Activated CD4-positive, alpha-beta T cell treated with anti-CD3 and anti-CD28 coated beads for 24 hours (primary cell): Measurements from ENCODE around the gene F2.
"Not testable (repeated sequence)": the region's sequence is repeated elsewhere in the genome, so short reads cannot be mapped to it uniquely, and the experiment has no call there.

Source experiments
- DNase-seq, 2 donors: peaks; one replicate each; pipeline ENCODE4 v3.0.0-alpha.2; 2020; ENCODE audit warnings: low read depth in 2 of 2

F2 gene

DNA sequence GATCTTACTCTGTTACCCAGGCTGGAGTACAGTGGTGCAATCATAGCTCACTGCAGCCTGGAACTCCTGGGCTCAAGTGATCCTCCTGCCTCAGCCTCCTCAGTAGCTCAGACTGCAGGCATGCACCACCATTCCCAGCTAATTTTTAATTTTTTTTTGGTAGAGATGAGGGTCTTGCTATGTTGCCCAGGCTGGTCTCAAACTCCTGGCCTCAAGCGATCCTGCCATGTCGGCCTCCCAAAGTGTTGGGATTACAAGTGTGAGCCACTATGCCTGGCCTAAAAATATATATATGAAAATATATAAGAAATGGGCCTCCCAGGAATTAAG is 1.2 kb upstream of the F2 start:
- not testable (repeated sequence) for DNase-seq

- no peak for DNase-seq
Measured at GRCh38 chr11:46718155-46719019, 626 bp upstream of the F2 start.

DNA sequence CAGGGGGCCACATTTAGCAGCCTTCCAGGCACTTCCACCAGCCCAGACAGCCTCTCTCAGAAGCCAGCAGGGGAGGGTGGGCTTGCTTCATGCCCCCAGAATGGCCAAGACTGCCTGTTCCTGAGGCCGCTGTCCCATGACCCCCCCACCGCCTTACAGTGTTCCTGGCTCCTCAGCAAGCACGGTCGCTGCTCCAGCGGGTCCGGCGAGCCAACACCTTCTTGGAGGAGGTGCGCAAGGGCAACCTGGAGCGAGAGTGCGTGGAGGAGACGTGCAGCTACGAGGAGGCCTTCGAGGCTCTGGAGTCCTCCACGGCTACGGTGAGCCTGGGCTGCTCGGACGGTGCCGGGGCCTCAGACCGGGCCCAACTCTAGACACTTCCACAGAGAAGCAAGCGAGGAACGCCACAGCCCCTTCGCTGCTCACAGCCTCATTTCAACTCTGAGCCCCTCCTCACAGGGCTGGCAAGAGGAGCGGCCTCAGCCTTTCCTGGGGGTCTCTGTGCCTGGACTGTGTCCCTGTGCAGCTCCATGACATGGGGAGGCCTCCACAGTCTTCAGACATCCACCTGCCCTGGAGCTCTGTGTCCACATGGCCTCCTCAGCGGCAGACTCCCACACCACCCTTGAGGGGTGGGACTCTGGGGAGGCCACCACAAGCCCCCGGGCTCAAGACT is 668 bp downstream of the F2 start:
- no peak for DNase-seq

GRCh38 chr11:46721286-46721685 is 2.3 kb downstream of the F2 start:
- no peak for DNase-seq

- no peak for DNase-seq
Measured at GRCh38 chr11:46722566-46723358, 3.7 kb downstream of the F2 start.

- no peak for DNase-seq
Measured at GRCh38 chr11:46723359-46723680, 4.3 kb downstream of the F2 start.

GRCh38 chr11:46724088-46724487 is 5.1 kb downstream of the F2 start:
- DNase-seq: no peak

- no peak for DNase-seq
Measured at GRCh38 chr11:46725338-46726205, 6.6 kb downstream of the F2 start.

- no peak for DNase-seq
Measured at GRCh38 chr11:46726206-46726862, 7.3 kb downstream of the F2 start.

GRCh38 chr11:46727952-46728658 is 9.1 kb downstream of the F2 start:
- DNase-seq: no peak

DNA sequence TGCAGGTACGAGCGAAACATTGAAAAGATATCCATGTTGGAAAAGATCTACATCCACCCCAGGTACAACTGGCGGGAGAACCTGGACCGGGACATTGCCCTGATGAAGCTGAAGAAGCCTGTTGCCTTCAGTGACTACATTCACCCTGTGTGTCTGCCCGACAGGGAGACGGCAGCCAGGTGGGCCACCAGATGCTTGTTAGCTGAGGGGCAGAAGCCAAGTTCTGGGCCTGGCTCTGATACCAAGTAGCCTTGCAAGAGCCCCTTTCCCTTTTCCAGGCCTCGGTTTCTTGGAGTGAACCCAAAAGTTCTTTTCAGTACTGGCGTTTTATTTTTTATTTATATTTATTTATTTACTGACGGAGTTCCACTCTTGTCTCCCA is 9.6 kb downstream of the F2 start:
- no peak for DNase-seq

DNA sequence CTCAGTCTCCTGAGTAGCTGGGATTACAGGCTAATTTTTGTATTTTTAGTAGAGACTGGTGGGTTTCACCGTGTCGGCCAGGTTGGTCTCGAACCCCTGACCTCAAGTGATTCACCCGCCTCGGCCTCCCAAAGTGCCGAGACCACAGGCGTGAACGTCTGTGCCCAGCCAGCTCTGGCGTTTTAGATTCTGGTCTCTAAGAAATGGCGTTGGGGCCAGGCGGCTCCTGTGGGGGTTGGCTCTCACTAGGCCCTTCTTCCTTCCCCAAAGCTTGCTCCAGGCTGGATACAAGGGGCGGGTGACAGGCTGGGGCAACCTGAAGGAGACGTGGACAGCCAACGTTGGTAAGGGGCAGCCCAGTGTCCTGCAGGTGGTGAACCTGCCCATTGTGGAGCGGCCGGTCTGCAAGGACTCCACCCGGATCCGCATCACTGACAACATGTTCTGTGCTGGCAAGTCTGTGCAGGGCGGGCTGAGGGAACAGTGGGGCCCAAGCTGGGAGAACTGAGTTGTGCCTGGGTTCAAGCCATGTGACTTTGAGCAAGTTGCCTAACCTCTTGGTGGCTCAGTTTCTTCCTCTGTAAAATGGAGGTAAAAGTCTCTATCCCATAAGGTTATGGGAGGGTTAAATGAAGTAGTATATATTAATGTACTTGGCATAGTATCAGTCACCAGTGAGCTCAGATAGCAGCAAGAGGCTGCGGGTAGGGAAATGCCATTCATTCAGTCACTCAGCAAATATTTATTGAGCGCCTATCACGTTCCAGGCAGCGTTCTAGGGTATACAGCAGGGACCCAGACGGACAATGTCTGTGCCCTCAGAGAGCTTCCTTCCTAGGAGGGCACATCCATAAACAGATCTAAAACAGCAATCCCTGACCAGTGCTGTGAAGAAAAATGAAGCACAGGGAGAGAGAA is 10.4 kb downstream of the F2 start:
- no peak for DNase-seq

GRCh38 chr11:46731545-46731944 is 12.5 kb downstream of the F2 start:
- DNase-seq: no peak

- DNase-seq: no peak
Measured at GRCh38 chr11:46733234-46733633, 14.2 kb downstream of the F2 start.

DNA sequence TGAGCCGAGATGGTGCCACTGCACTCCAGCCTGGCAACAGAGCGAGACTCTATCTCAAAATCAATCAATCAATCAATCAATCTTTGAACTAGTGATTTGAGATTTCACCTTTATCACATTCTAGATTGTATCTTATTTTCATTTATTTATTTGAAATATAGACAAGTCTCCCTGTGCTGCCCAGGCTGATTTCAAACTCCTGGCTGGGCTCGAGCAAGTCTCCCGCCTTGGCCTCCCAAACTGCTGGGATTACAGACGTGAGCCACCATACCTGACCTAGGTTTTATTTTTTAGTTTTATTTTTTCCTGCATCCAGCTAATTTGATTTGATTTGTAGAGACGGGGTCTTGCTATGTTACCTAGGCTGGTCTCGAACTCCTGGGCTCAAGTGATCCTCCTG is 17.1 kb downstream of the F2 start:
- no peak for DNase-seq

- no peak for DNase-seq
Measured at GRCh38 chr11:46736615-46737014, 17.6 kb downstream of the F2 start.

GRCh38 chr11:46737699-46738098 is 18.7 kb downstream of the F2 start:
- no peak for DNase-seq

DNA sequence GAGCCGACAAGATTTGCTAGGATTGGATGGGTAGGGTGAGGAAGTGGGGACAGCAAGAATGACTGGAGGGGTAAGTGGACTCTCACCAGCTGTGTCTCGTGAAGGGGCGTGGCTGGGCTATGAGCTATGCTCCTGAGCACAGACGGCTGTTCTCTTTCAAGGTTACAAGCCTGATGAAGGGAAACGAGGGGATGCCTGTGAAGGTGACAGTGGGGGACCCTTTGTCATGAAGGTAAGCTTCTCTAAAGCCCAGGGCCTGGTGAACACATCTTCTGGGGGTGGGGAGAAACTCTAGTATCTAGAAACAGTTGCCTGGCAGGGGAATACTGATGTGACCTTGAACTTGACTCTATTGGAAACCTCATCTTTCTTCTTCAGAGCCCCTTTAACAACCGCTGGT is 19.9 kb downstream of the F2 start:
- DNase-seq: no peak

DNA sequence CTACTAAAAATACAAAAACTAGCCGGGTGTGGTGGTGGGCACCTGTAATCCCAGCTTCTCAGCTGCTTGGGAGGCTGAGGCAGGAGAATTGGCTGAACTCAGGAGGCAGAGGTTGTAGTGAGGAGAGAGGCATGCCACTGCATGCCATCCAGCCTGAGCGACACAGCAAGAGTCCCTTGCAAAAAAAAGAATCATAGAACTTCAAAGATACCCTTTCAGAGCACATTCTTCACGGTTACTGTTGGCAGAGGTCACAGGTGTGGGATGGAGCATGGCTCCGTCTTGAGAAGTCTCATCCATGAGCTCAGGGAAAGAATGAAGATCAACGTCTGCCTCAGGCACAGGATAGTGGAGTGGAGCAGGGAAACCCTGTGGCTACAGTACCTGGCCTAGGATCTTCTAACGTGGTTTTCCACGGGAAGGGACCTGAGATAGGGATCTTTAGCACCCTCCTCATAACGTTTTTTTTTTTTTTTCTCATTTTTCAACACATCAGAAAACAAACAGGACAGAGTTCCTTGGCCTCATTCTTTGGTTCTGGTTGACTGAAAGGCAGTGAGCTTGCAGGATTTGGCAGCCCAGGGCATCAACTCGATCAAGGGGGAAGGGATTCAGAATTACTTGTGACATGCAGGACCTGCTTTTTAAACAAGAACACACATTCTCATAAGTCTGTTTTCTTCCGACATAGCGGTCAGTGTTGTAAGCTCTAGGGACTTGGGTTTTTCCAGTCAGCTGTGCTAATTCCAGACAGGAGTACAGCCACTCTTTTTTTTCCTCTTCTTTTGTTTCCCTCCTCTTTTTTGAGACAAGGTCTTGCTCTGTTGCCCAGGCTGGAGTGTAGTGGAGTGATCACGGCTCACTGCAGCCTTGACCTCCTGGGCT is 22.8 kb downstream of the F2 start:
- no peak for DNase-seq
